H9 (cell line): ENCODE data around the gene PNMA8C. TPM values are rescaled to one million over a fixed set of nuclear protein-coding genes. Genes with fewer than 3 reads are reported as not detected.

ENCODE experiments used
- DNase-seq: peaks from one replicate; pipeline ENCODE4 v3.0.0-alpha.2; 2017
- H2AFZ ChIP-seq: one replicate; pipeline ENCODE4 v1.6.1; 2013; ENCODE audit warnings: mild to moderate bottlenecking, low read length, control low read depth, moderate library complexity
- H2AK5ac ChIP-seq: 2 replicates; pipeline ENCODE4 v1.6.1; 2013; ENCODE audit warnings: low read length, control low read depth, mixed read lengths; ENCODE audit not compliant: insufficient read length
- H2BK120ac ChIP-seq: one replicate; pipeline ENCODE4 v1.6.1; 2013; ENCODE audit warnings: low read depth, mild to moderate bottlenecking, low read length, control low read depth, inconsistent platforms; ENCODE audit not compliant: poor library complexity, severe bottlenecking
- H2BK12ac ChIP-seq: 2 replicates; pipeline ENCODE4 v1.6.1; 2013; ENCODE audit warnings: low read length, control low read depth, mixed read lengths, low read depth; ENCODE audit not compliant: insufficient read length
- H2BK15ac ChIP-seq: 2 replicates; pipeline ENCODE4 v1.6.1; 2013; ENCODE audit warnings: low read depth, low read length, control low read depth
- H2BK20ac ChIP-seq: one replicate; pipeline ENCODE4 v1.6.1; 2013; ENCODE audit warnings: low read depth, mild to moderate bottlenecking, low read length, control low read depth, inconsistent platforms; ENCODE audit not compliant: poor library complexity, severe bottlenecking
- H2BK5ac ChIP-seq: 2 replicates; pipeline ENCODE4 v1.6.1; 2013; ENCODE audit warnings: low read length, control low read depth, mixed read lengths; ENCODE audit not compliant: insufficient read length
- H3K14ac ChIP-seq: 2 replicates; pipeline ENCODE4 v1.6.1; 2013; ENCODE audit warnings: low read length, control low read depth; ENCODE audit not compliant: insufficient read depth
- H3K18ac ChIP-seq: 2 replicates; pipeline ENCODE4 v1.6.1; 2013; ENCODE audit warnings: low read depth, mild to moderate bottlenecking, mixed read lengths, low read length, control low read depth; ENCODE audit not compliant: insufficient read length
- H3K23ac ChIP-seq: 2 replicates; pipeline ENCODE4 v1.6.1; 2013; ENCODE audit warnings: low read length, control low read depth, mixed read lengths, low read depth; ENCODE audit not compliant: insufficient read length
- H3K23me2 ChIP-seq: 2 replicates; pipeline ENCODE4 v1.6.1; 2013; ENCODE audit warnings: low read depth, mild to moderate bottlenecking, mixed read lengths, low read length, control low read depth; ENCODE audit not compliant: insufficient read length, poor library complexity, severe bottlenecking
- H3K27ac ChIP-seq: 2 replicates; pipeline ENCODE4 v1.5.1; 2013; ENCODE audit warnings: low read length, control low read depth, mixed read lengths, low read depth; ENCODE audit not compliant: insufficient read length
- H3K27me3 ChIP-seq: 2 replicates; pipeline ENCODE4 v1.6.1; 2013; ENCODE audit warnings: low read length, control low read depth, inconsistent platforms; ENCODE audit not compliant: insufficient read depth
- H3K4ac ChIP-seq: 2 replicates; pipeline ENCODE4 v1.6.1; 2013; ENCODE audit warnings: low read depth, mild to moderate bottlenecking, control low read depth, inconsistent platforms, low read length, moderate library complexity
- H3K4me1 ChIP-seq: 2 replicates; pipeline ENCODE4 v1.6.1; 2013; ENCODE audit warnings: low read length, control low read depth, inconsistent platforms; ENCODE audit not compliant: insufficient read depth
- H3K4me2 ChIP-seq: 2 replicates; pipeline ENCODE4 v1.6.1; 2013; ENCODE audit warnings: low read length, control low read depth, mixed read lengths; ENCODE audit not compliant: insufficient read length, insufficient read depth
- H3K56ac ChIP-seq: 2 replicates; pipeline ENCODE4 v1.6.1; 2013; ENCODE audit warnings: low read depth, mild to moderate bottlenecking, mixed read lengths, low read length, control low read depth; ENCODE audit not compliant: insufficient read length
- H3K79me1 ChIP-seq: 2 replicates; pipeline ENCODE4 v1.6.1; 2013; ENCODE audit warnings: low read depth, mild to moderate bottlenecking, moderate library complexity, low read length, control low read depth, inconsistent platforms; ENCODE audit not compliant: insufficient read depth, poor library complexity, severe bottlenecking
- H3K79me2 ChIP-seq: 2 replicates; pipeline ENCODE4 v1.6.1; 2013; ENCODE audit warnings: low read length, control low read depth, inconsistent platforms; ENCODE audit not compliant: insufficient read depth
- H3K9ac ChIP-seq: 2 replicates; pipeline ENCODE4 v1.6.1; 2013; ENCODE audit warnings: low read length, control low read depth, mixed read lengths; ENCODE audit not compliant: insufficient read length; ENCODE audit errors: extremely low read depth
- H3K9me3 ChIP-seq: one replicate; pipeline ENCODE4 v1.6.1; 2013; ENCODE audit warnings: low read depth, low read length, inconsistent platforms; ENCODE audit not compliant: control insufficient read depth
- H3T11ph ChIP-seq: one replicate; pipeline ENCODE4 v1.6.1; 2013; ENCODE audit warnings: mild to moderate bottlenecking, low read length, control low read depth, inconsistent platforms
- H4K20me1 ChIP-seq: one replicate; pipeline ENCODE4 v1.6.1; 2013; ENCODE audit not compliant: control insufficient read depth, insufficient read length, insufficient read depth
- H4K5ac ChIP-seq: 2 replicates; pipeline ENCODE4 v1.6.1; 2013; ENCODE audit warnings: low read depth, mild to moderate bottlenecking, mixed read lengths, low read length, control low read depth; ENCODE audit not compliant: insufficient read length
- H4K8ac ChIP-seq: replicated peaks from 2 replicates; pipeline ENCODE4 v1.6.1; 2013; ENCODE audit warnings: low read length, control low read depth, mixed read lengths, low read depth; ENCODE audit not compliant: insufficient read length
- H4K91ac ChIP-seq: 2 replicates; pipeline ENCODE4 v1.6.1; 2013; ENCODE audit warnings: low read depth, mild to moderate bottlenecking, moderate library complexity, mixed read lengths, low read length, control low read depth; ENCODE audit not compliant: insufficient read length
- H3K27ac Mint-ChIP-seq, 3 experiments: 2 replicates in 2 of 3; 3 replicates in 1 of 3; pipeline ENCODE4 v1.8.0; 2020 to 2021; ENCODE audit warnings: mixed read lengths in 3 of 3, mild to moderate bottlenecking in 1 of 3, moderate library complexity in 1 of 3
- H3K27me3 Mint-ChIP-seq: 2 replicates; pipeline ENCODE4 v1.8.0; 2021; ENCODE audit warnings: low read depth, mild to moderate bottlenecking, moderate library complexity, mixed read lengths
- H3K36me3 Mint-ChIP-seq, 3 experiments: 2 replicates in 2 of 3; 3 replicates in 1 of 3; pipeline ENCODE4 v1.8.0; 2020 to 2021; ENCODE audit warnings: low read depth in 3 of 3, mixed read lengths in 3 of 3; ENCODE audit not compliant: insufficient read depth in 1 of 3
- H3K4me1 Mint-ChIP-seq, 2 experiments: 2 replicates each; pipeline ENCODE4 v1.8.0; 2020; ENCODE audit warnings: mixed read lengths in 2 of 2
- H3K4me3 Mint-ChIP-seq, 2 experiments: 2 replicates in 1 of 2; 3 replicates in 1 of 2; pipeline ENCODE4 v1.8.0; 2020 to 2021; ENCODE audit warnings: mild to moderate bottlenecking in 2 of 2, mixed read lengths in 2 of 2, moderate library complexity in 1 of 2
- H3K9me3 Mint-ChIP-seq, 2 experiments: 2 replicates in 1 of 2; 3 replicates in 1 of 2; pipeline ENCODE4 v1.8.0; 2020; ENCODE audit warnings: mild to moderate bottlenecking in 2 of 2, mixed read lengths in 2 of 2, moderate library complexity in 1 of 2
- CTCF ChIP-seq: fragments of 200-600 bp; sonication (generic); conservative IDR thresholded peaks from 3 replicates; pipeline ENCODE4 v1.8.0; 2021; ENCODE audit warnings: antibody characterized with exemption, mild to moderate bottlenecking
- WGBS: extraction: QIAGEN DNeasy Blood & Tissue Kit; methylation state at CpG from one replicate; pipeline ENCODE4 v1.1.7; 2013; ENCODE audit warnings: missing lambda C conversion rate, low lambda C conversion rate, mixed read lengths; ENCODE audit not compliant: insufficient read length; ENCODE audit errors: extremely low coverage; 5-methylcytosine and 5-hydroxymethylcytosine counted together
- total RNA-seq: library from RNA; stranded (reverse); gene quantifications from 2 replicates; pipeline ENCODE4 v1.2.1, GENCODE V29; 2021

PNMA8C gene
- total RNA-seq, 1 experiment from 2014 or later, result 1.8 TPM

GRCh38 chr19:46450737-46451136 lies 22.0 kb upstream of the PNMA8C start:
- no peaks in the 10 kb centered on the region for H3K27me3 ChIP-seq
- no peak overlapping the region for H3K4me2 ChIP-seq
- H3T11ph ChIP-seq, result no peak overlapping the region
- no peak overlapping the region for H2BK12ac ChIP-seq
- no peak overlapping the region for H2BK5ac ChIP-seq
- H3K27ac Mint-ChIP-seq, result no peak overlapping the region
- H3K79me1 ChIP-seq, result no peaks in the 10 kb centered on the region
- no peak overlapping the region for H3K18ac ChIP-seq
- H3K56ac ChIP-seq, result no peak overlapping the region
- H2BK120ac ChIP-seq, result no peak overlapping the region
- no peaks in the 10 kb centered on the region for H3K79me2 ChIP-seq
- no peak for TF ChIP-seq CTCF
- no peak overlapping the region for H2AFZ ChIP-seq
- no peaks in the 10 kb centered on the region for H3K36me3 Mint-ChIP-seq
- no peak overlapping the region for H2AK5ac ChIP-seq
- H3K27me3 Mint-ChIP-seq, result peaks cover 3% of the 10 kb centered on the region; the same call in 1 of the 2 replicates
- H4K20me1 ChIP-seq, result no peaks in the 10 kb centered on the region
- no peak overlapping the region for H2BK15ac ChIP-seq
- H3K4me1 ChIP-seq, result no peaks in the 10 kb centered on the region
- no peak overlapping the region for H3K4me3 Mint-ChIP-seq
- no peak overlapping the region for H3K9ac ChIP-seq
- H3K9me3 ChIP-seq, result no peaks in the 10 kb centered on the region
- H4K91ac ChIP-seq, result no peak overlapping the region
- no peak overlapping the region for H4K5ac ChIP-seq
- H3K23ac ChIP-seq, result no peak overlapping the region
- no peak overlapping the region for H2BK20ac ChIP-seq
- no peak overlapping the region for H3K14ac ChIP-seq
- H3K9me3 Mint-ChIP-seq, result peaks cover 5 to 7% of the 10 kb centered on the region in 2 experiments; a peak in 4 of 5 replicates
- no peaks in the 10 kb centered on the region for H3K4me1 Mint-ChIP-seq
- no peak overlapping the region for H3K27ac ChIP-seq
- H3K23me2 ChIP-seq, result no peaks in the 10 kb centered on the region
- no peak overlapping the region for H4K8ac ChIP-seq
- no CpG with 5 or more reads among the region's 5 CpGs for WGBS
- DNase-seq, result no peak
- H3K4ac ChIP-seq, result no peak overlapping the region
